Endodermal cell (in vitro differentiated cells): Measurements from ENCODE around the gene PRR3. TPM values are rescaled to one million over a fixed set of nuclear protein-coding genes. Genes with fewer than 3 reads are reported as not detected.

Experiments used
- DNase-seq: peaks from one replicate; pipeline ENCODE4 v3.0.0-alpha.2; 2017
- H3K27ac ChIP-seq: 2 replicates; pipeline ENCODE4 v1.5.1; 2013; ENCODE audit warnings: mild to moderate bottlenecking, low read depth, low read length, moderate library complexity
- H3K27me3 ChIP-seq: 2 replicates; pipeline ENCODE4 v1.6.1; 2013; ENCODE audit warnings: mild to moderate bottlenecking, low read length, moderate library complexity; ENCODE audit not compliant: insufficient read depth, control insufficient read depth, poor library complexity, severe bottlenecking
- H3K36me3 ChIP-seq: 2 replicates; pipeline ENCODE4 v1.7.0; 2013; ENCODE audit warnings: mild to moderate bottlenecking, low read length, moderate library complexity; ENCODE audit not compliant: control insufficient read depth, insufficient read depth
- H3K4me1 ChIP-seq: one replicate; pipeline ENCODE4 v1.7.0; 2013; ENCODE audit warnings: low read length; ENCODE audit not compliant: control insufficient read depth, insufficient read depth
- H3K4me3 ChIP-seq: 2 replicates; pipeline ENCODE4 v1.5.1; 2013; ENCODE audit warnings: mild to moderate bottlenecking, low read length, moderate library complexity
- H3K9ac ChIP-seq: 2 replicates; pipeline ENCODE4 v1.6.1; 2013; ENCODE audit warnings: mild to moderate bottlenecking, low read length, moderate library complexity; ENCODE audit not compliant: poor library complexity, severe bottlenecking; ENCODE audit errors: extremely low read depth
- H3K9me3 ChIP-seq: 2 replicates; pipeline ENCODE4 v1.6.1; 2013; ENCODE audit warnings: mild to moderate bottlenecking, low read length, moderate library complexity; ENCODE audit not compliant: control insufficient read depth
- H3K27ac Mint-ChIP-seq: 2 replicates; pipeline ENCODE4 v1.8.0; 2020; ENCODE audit warnings: mixed read lengths
- H3K27me3 Mint-ChIP-seq: 2 replicates; pipeline ENCODE4 v1.8.0; 2021; ENCODE audit warnings: mild to moderate bottlenecking, mixed read lengths; ENCODE audit not compliant: insufficient read depth
- H3K36me3 Mint-ChIP-seq: 2 replicates; pipeline ENCODE4 v1.8.0; 2020; ENCODE audit warnings: low read depth, mixed read lengths
- H3K4me1 Mint-ChIP-seq: 2 replicates; pipeline ENCODE4 v1.8.0; 2020; ENCODE audit warnings: mixed read lengths
- H3K4me3 Mint-ChIP-seq: 2 replicates; pipeline ENCODE4 v1.8.0; 2020; ENCODE audit warnings: mild to moderate bottlenecking, moderate library complexity, mixed read lengths
- H3K9me3 Mint-ChIP-seq: 2 replicates; pipeline ENCODE4 v1.8.0; 2020; ENCODE audit warnings: mild to moderate bottlenecking, mixed read lengths
- WGBS, 2 experiments: methylation state at CpG; one replicate each; pipeline versions ENCODE4 v1.1.5 to v1.1.7; 2013; ENCODE audit warnings: missing lambda C conversion rate in 2 of 2, mixed read lengths in 1 of 2; ENCODE audit not compliant: insufficient coverage in 1 of 2, insufficient read length in 1 of 2; 5-methylcytosine and 5-hydroxymethylcytosine counted together
- total RNA-seq, 2 donors: library from RNA; stranded (reverse); fragmentation: NEBNext Ultra II Directional in 1 of 2; extraction: Animal tissue kit (Norgen Biotek cat#: 25700) in 1 of 2; gene quantifications; 2 replicates in 1 of 2; 3 replicates in 1 of 2; pipeline ENCODE4 v1.2.1, GENCODE V29; 2021
- TF ChIP-seq, protein P1 (sequence below): fragments of 200-600 bp; sonication (generic); conservative IDR thresholded peaks from 2 replicates; pipeline ENCODE4 v1.5.0; 2021; ENCODE audit warnings: antibody characterized with exemption, mild to moderate bottlenecking

Gene PRR3
- total RNA-seq, 2 donors from 2014 or later = 10.9 to 12.0 TPM

- no peak for DNase-seq
- H3K9ac ChIP-seq = no peak overlapping the region
- H3K4me1 Mint-ChIP-seq = peaks cover 9% of the 10 kb centered on the region
- H3K9me3 ChIP-seq = no peaks in the 10 kb centered on the region
- no peaks in the 10 kb centered on the region for H3K27me3 Mint-ChIP-seq
- WGBS, 2 experiments = 75% methylated on average over 2 of the region's 3 CpGs; no CpG with 5 or more reads in 1 of the 2 experiments
- no peak overlapping the region for H3K4me3 ChIP-seq
- peaks cover 44% of the 10 kb centered on the region for H3K36me3 Mint-ChIP-seq
- H3K9me3 Mint-ChIP-seq = no peaks in the 10 kb centered on the region
- no peak overlapping the region for H3K27ac Mint-ChIP-seq
- no peaks in the 10 kb centered on the region for H3K27me3 ChIP-seq
- H3K4me1 ChIP-seq = no peaks in the 10 kb centered on the region
- no peak overlapping the region for H3K4me3 Mint-ChIP-seq
- TF ChIP-seq, protein P1, sequence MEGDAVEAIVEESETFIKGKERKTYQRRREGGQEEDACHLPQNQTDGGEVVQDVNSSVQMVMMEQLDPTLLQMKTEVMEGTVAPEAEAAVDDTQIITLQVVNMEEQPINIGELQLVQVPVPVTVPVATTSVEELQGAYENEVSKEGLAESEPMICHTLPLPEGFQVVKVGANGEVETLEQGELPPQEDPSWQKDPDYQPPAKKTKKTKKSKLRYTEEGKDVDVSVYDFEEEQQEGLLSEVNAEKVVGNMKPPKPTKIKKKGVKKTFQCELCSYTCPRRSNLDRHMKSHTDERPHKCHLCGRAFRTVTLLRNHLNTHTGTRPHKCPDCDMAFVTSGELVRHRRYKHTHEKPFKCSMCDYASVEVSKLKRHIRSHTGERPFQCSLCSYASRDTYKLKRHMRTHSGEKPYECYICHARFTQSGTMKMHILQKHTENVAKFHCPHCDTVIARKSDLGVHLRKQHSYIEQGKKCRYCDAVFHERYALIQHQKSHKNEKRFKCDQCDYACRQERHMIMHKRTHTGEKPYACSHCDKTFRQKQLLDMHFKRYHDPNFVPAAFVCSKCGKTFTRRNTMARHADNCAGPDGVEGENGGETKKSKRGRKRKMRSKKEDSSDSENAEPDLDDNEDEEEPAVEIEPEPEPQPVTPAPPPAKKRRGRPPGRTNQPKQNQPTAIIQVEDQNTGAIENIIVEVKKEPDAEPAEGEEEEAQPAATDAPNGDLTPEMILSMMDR = no peak
- H3K36me3 ChIP-seq = peaks cover 34% of the 10 kb centered on the region
- H3K27ac ChIP-seq = no peak overlapping the region
These were observed 3.8 kb downstream of the PRR3 start for GRCh38 chr6:30560930-30561329.

GRCh38 chr6:30562470-30563425, 5.7 kb downstream of the PRR3 start:
- H3K27me3 ChIP-seq = no peaks in the 10 kb centered on the region
- H3K4me1 ChIP-seq = no peaks in the 10 kb centered on the region
- Mint-ChIP-seq H3K27me3 (no peaks in the 10 kb centered on the region), H3K36me3 (peaks cover 42% of the 10 kb centered on the region), H3K4me3 (no peak overlapping the region), H3K27ac (peak overlapping the region; percentile 32), H3K9me3 (no peaks in the 10 kb centered on the region), H3K4me1 (peaks cover 3% of the 10 kb centered on the region)
- no peak overlapping the region for H3K9ac ChIP-seq
- whole genome bisulfite sequencing, 2 experiments = 95% methylated on average over 13 to 14 of the region's 14 CpGs
- no peak overlapping the region for H3K4me3 ChIP-seq
- H3K36me3 ChIP-seq = peaks cover 34% of the 10 kb centered on the region
- TF ChIP-seq, protein P1 = no peak
- no peak overlapping the region for H3K27ac ChIP-seq
- H3K9me3 ChIP-seq = no peaks in the 10 kb centered on the region
- DNase-seq = no peak

- DNase-seq = no peak
- Histone ChIP-seq H3K27ac (no peak overlapping the region), H3K4me1 (no peaks in the 10 kb centered on the region), H3K9ac (no peak overlapping the region), H3K27me3 (no peaks in the 10 kb centered on the region), H3K36me3 (peaks cover 34% of the 10 kb centered on the region), H3K4me3 (no peak overlapping the region), H3K9me3 (no peaks in the 10 kb centered on the region)
- H3K9me3 Mint-ChIP-seq = no peaks in the 10 kb centered on the region
- TF ChIP-seq, protein P1 = no peak
- H3K36me3 Mint-ChIP-seq = peaks cover 38% of the 10 kb centered on the region
- H3K4me3 Mint-ChIP-seq = no peak overlapping the region
- WGBS, 2 experiments = 87 to 88% methylated on average over 1 of the region's 1 CpG
- H3K27me3 Mint-ChIP-seq = no peaks in the 10 kb centered on the region
- H3K4me1 Mint-ChIP-seq = no peaks in the 10 kb centered on the region
- no peak overlapping the region for H3K27ac Mint-ChIP-seq
These were observed 7.0 kb downstream of the PRR3 start for GRCh38 chr6:30564114-30564513.
